Fibroblast of skin of scalp (primary cell): ENCODE data around the gene MRPS18C. TPM values are rescaled to one million over a fixed set of nuclear protein-coding genes. Genes with fewer than 3 reads are reported as not detected.
"Not testable (repeated sequence)": the region's sequence is repeated elsewhere in the genome, so short reads cannot be mapped to it uniquely, and the experiment has no call there.

Experiments
- DNase-seq: peaks from one replicate; pipeline ENCODE4 v3.0.0-alpha.2; 2013
- polyA plus RNA-seq, 2 experiments: library from polyadenylated mRNA; unstranded; fragments of 120-200 nt; gene quantifications; one replicate each; pipeline ENCODE4 v1.2.1, GENCODE V29; 2013; ENCODE audit not compliant: insufficient read length in 2 of 2

MRPS18C gene
- 50.9 TPM for polyA plus RNA-seq (2013, experiment 1 of 2; ENCODE audit: insufficient read length)
- polyA plus RNA-seq (2013, experiment 2 of 2; ENCODE audit: insufficient read length), result 47.7 TPM

GRCh38 chr4:83455281-83456183, at the start of gene MRPS18C, which contains the start of gene HELQ:
Gene MRPS18C (plus strand): TSS chr4:83456058. CDS start chr4:83456078, 20 bp downstream.
Gene HELQ (minus strand): TSS chr4:83455823. CDS start chr4:83455693, 130 bp downstream.
- DNase-seq, result peak; percentile 99

GRCh38 chr4:83408908-83409307, 47.0 kb upstream of the MRPS18C start:
- DNase-seq, result no peak

- peak; percentile 1 for DNase-seq
Observed at GRCh38 chr4:83413676-83414075, 42.2 kb upstream of the MRPS18C start.

DNA sequence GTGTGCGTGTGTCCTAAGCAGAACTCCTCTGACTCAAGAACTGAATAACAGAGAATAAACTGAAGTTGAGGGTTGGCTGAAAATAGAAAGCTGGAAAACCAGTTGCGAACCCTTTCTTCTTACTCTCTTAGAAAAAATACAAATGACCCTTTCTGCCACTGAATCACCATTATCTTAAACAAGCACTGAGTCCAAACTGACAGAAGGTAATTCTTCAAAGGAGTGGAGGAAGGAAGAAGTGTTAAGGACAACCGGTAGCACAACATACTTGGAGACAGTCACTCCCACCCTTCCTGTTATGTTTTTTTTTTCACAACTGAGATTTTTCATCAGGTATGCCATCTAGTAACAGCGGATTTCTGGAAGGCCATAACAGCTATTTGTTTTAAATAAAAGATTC, 38.3 kb upstream of the MRPS18C start:
- no peak for DNase-seq

GRCh38 chr4:83418211-83418610, 37.6 kb upstream of the MRPS18C start:
- DNase-seq, result no peak

DNA sequence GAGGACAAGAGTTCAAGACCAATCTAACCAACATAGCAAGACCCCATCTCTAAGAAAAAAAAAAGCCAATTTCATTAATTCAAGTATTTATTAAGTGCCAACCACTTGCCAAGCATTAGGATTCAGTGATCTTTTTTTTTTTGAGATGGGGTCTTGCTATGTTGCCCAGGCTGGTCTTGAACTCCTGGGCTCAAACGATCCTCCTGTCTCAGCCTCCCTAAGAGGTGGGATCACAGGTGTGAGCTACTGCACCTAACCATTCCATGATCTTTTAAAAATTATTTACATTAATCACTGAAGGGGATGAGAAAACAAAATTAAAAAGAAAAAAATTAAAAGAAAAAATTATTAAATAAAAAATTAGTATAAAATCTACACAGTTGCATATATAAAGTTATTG, 24.7 kb upstream of the MRPS18C start:
- DNase-seq, result no peak

DNA sequence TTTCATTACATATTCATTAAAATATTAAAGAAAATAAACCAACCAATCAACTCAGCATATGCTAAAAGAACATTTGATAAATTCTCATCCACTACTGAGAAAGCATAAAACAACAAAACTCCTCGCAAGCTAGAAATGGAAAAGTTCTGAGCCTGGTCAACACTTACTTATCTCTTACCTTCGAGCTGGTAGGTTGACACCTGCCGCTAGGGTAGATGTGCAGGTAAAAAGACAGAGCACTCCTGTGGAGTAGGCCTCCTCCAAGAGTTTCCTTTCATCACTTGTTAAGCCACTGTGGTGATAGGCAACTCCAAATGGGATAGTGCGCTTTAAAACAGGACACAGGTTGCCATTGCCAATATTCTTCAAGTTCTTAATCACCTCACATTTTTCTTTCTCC, 19.2 kb upstream of the MRPS18C start:
- DNase-seq, result no peak

- no peak for DNase-seq
Observed at GRCh38 chr4:83438719-83439118, 17.1 kb upstream of the MRPS18C start.

- DNase-seq, result no peak
Observed at GRCh38 chr4:83440148-83440814, 15.6 kb upstream of the MRPS18C start.

- DNase-seq, result no peak
Observed at GRCh38 chr4:83440899-83441298, 15.0 kb upstream of the MRPS18C start.

DNA sequence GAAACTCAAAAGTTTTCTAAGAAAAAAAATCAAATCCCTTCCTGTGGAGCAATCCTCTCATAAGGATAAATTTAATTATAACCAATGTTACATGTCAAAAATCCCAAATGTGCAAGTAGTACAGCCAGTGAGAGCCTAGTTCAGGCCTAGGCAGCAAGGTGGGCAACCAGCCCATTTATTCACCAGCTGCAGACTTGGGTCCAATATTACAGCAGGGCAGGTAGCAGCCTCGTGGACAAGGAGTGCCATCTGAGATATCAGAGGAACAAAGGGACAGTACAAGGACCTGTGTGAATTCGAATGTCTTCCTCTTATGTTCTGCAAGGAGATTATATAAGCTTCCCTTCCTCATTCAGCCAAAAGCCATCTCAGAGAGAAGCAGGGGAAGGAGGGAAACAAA, 6.8 kb upstream of the MRPS18C start:
- DNase-seq, result no peak

- peak; percentile 2 for DNase-seq
Observed at GRCh38 chr4:83454686-83455085, 1.2 kb upstream of the MRPS18C start.

- DNase-seq, result no peak
Observed at GRCh38 chr4:83456184-83456501, 285 bp downstream of the MRPS18C start.

DNA sequence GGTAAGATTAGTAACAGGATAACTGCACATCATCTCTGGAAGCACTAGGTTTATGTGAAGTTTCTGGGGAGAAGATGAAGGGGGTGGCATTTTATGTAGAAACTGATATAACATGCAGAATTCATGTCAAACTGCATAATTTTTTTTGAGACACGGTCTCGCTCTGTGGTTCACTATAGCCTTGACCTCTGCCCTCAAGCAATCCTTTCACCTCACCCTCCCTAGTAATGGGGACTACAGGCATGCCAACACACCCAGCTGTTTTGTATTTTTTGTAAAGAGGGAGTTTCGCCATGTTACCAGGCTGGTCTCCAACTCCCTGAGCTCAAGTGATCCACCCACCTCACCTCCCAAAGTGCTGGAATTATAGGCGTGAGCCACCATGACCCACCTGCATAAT, 17.6 kb downstream of the MRPS18C start:
- DNase-seq, result no peak

DNA sequence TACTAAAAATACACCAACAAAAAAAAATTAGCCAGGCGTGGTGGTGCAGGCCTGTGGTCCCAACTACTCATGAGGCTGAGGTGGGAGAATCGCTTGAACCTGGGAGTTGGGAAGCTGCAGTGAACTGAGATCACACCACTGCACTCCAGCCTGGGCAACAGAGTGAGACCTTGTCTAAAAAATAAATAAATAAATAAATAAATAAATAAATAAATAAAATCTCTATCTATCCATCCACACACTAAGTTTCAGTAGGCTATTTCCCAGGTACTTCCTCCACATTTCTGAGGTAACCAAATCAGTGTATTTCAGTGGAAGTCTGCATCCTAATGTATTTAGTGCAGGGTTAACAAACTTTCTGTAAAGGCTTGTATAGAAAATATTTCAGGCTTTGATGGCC, 18.1 kb downstream of the MRPS18C start:
- no peak for DNase-seq

- peak; percentile 94 for DNase-seq
Observed at GRCh38 chr4:83484500-83485461, 28.9 kb downstream of the MRPS18C start, which contains the start of gene ABRAXAS1. Gene ABRAXAS1 (minus strand): TSS chr4:83485100. CDS start chr4:83485072, 28 bp downstream.

DNA sequence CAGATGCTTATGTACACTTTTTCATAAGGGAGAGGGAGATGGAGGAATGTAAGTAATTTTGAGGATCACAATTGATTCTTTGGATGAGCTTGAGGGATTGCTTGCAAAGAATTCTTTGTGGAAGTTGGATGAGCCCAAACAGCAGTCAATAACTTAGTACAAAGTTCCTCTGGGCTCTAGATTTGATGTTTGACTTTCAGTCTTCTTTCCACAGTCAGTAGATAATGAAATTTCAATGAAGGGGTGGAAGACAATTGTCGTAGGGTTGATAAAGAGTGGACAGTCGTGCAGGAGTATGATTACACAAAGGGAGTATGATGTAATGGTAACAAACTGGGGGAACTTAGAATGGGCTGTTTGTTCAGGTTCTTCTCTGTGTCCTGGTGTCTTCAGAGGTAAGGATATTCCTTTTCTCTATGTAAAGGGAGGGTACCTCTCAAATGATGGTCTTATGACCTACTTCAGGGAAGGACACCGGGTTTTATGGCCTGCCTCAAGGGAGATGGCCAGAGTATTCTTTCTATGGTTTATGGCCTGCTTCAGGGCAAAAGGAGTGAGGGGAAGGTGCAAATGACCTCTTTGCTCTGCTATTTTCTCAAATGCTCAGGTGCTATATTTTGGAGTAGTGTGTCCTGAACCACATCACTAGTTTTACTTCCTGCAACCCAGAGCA, 30.7 kb downstream of the MRPS18C start:
- DNase-seq, result no peak

DNA sequence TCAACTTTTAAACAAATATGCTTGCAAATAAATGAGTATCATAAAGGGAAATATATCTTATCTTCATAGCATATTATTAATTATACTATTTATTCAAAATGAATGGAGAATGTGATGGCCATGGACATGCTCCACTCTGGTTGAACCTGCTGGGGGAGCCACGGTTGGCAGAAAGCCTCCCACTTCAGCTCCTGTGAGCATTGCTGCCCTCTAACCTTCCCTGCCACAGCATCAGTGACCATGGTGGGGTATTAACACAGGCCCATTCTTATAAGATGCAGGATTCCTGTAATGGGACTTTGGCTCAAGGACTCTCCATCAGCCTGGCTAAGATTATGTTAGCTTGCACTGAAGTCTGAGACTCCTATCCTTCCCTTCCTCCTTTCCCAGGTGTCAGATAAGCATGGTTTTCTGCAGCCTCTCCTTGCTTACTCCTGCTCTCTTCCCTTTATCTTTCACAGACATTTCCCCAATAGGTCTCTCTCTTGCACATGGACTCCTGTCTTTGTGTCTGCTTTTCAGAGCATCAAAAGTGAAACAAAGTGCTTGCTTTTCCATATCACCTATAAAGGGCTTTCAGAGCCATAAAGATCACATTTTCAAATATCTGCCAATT, 34.0 kb downstream of the MRPS18C start:
- DNase-seq, result no peak

- DNase-seq, result peak; percentile 13
Observed at GRCh38 chr4:83490876-83491450, 35.1 kb downstream of the MRPS18C start.

GRCh38 chr4:83496085-83496917, 40.4 kb downstream of the MRPS18C start:
- DNase-seq, result not testable (repeated sequence)
